NCI-H2196 treated with DMSO at 0.1 percent for 48 hours (cell line): ENCODE measurements around the gene RAD51B.

Experiments
- DNase-seq: peaks from one replicate; lab custom pipeline; 2025; ENCODE audit not compliant: unreplicated experiment; lab: John Stamatoyannopoulos, UW

Gene RAD51B

DNA sequence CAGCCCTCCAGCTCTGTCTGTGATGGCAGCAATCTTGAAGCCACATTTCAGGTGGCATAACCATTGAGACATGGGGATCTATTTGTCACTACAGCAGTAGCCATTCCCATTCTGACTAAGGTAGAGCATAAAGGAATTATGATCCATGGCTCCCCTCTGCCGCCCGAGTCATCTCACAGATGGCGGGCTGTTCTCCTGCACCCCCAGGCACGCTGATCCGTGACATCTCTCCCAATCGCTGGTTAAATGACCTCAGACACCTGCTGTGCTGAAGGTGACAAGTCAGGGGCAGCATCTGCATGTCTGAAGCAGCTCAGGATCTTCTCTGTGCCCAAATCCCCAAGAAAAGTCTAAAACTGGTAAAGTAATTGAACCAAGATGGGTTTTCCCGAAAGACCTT is 849.0 kb downstream of the RAD51B start:
- DNase-seq: no peak

DNA sequence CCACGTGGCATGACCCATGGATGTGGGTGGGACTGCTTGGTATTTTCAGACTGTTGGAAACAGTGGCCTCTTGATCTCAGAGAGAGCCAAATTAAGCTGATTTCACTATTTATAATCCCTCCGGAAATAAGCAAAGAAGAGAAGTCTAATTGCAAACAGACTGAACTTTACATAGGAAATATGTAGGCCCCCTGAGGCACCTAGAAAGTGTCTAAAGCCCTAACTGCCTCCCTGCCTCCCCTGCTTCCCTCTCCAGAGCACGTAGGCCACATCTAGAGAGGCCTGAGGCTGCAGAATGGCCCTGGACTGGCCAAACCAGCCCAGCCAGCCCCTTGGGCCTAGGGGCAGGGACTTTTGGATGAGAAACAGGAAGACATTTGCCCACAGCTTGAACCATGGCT is 849.5 kb downstream of the RAD51B start:
- no peak for DNase-seq

DNA sequence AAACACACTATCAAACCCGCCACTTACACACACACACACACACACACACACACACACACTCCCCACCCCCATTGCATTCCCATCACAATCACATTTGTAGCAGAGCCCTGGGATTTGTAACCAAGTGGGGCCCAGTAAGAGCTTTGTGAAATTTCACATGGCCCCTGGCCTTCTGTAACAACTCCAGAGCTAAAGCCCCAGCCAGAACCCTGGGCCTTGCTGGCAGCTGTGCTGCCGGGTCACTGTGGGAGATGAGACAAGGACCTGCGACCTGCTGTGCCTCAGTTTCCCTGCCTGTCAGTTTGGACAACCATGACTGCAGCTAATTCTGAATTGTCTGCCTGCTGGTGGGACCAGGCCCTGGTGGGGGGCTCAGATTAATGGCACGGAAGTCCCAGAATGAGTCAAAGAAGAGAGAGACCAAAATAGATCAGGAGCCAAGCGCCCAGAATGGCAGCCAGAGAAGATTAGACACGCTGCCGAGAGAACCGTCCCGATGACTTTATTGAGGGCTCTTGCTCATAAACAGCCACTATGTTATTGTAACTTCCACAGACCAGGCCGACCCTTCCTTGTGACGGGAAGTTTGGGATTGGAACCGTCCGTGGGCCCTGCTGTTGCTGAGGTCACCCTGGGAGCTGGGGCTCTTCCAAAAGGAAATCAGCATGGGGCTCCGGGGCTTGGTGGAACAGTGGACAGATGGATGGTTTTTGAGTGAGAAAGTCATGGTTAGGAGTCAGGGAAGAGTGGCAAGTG is 850.2 kb downstream of the RAD51B start:
- no peak for DNase-seq

DNA sequence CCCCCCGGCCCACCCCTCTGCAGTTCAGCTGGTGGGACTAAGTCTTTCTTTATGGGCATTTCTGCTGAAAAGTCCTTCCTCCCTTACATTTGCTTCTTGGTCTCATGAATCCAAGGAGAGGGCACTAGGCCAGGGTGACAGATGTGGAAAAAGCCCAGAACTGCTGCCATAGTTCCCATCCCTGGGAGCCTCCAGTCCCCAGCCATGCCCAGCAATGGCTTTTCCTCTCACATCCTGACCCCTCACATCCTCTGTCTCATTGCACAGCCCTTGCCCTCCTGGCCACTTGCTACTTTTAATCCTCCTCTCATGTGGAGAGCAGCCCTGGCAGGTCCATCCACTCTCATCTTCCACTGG is 850.8 kb downstream of the RAD51B start:
- no peak for DNase-seq

DNA sequence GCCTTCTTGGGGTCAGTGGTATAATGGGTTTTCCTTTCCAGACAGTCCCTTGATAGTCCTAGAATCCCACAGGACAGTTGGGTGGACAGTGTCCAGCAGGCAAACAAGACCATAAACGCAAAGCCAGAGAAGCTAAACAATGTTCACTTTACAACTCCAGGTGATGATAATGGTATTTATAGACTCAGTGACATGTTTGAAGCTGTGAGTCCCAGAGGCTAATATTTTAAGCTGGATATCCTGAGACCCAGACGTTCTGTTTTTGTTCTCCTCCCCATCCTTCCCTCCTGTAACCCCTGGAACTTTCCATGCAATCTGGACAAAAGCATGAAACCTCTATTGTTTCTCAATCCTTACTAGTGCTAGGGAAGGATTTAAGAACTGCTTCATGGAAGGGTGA is 852.3 kb downstream of the RAD51B start:
- no peak for DNase-seq

DNA sequence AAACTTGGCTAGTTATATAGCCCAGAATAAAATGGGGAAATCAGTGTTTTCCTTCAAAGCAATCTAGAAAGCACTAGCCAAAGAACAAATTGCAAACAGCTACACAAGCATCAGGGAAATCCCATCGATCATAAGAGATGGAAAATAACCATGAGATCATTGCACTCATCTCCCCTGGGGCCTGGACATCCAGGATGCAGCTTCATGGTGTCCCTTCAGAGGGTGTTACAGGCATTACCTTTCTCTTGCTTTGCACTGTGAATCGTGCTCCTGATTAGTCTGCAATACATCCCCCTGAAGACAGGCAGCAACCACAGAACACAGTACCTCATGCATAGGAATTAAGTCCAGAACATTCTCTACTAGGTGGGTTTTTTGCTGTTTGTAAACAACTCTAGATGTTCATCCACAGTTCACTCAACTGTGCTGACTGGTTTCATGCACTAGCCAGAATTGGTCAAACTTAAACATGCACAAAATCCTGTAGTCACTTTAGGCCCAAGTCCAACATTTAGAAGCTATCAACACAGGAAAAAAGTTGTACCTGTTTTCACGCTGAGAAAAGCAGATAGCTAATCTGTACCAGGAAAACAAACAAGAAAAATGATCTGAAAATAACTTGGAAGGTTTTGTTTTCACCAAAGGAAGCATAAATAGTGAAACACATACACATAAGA is 853.2 kb downstream of the RAD51B start:
- no peak for DNase-seq

DNA sequence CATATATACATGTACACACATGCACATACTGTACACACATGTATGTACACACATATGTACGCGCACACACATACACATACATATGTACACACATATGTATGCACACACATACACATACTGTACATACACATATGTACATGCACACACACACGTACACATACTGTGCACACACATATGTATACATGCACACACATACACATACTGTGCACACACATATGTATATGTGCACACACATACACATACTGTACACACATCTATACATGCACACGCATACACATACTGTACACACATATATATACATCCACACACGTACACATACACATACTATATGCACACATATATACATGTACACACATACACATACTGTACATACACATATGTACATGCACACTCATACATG is 853.9 kb downstream of the RAD51B start:
- no peak for DNase-seq

DNA sequence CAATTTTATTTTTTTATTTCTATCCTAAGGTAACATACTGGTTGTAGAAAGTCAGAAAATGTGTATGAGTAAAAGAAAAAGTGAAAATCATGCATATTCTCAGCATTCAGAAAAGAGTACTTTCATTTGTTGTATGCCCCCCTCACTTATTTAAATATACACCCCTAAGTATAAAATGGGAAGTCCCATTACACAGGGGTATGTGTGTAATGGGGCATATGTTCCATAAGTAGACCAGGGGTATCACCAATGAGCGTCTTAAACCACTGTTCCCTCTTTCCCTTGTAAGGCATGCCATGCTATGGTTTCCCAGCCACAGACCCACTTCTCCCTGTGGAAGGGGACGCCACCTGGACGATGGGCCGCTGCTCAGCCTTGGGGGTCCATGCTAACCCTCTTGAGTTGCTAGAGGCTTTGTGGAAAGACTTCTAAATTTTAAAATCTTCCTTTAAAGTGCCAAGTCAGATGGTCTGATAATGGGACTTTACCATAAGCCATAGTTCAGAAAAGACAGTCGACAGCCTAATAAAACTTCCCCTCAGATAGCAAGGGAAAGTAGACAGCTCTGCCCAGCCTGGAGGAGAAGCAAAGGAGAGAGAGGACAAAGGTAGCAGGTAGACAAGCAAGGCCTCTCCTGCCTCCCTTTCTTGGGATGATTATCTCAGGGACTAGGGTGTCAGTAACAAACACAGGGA is 855.1 kb downstream of the RAD51B start:
- DNase-seq: no peak

DNA sequence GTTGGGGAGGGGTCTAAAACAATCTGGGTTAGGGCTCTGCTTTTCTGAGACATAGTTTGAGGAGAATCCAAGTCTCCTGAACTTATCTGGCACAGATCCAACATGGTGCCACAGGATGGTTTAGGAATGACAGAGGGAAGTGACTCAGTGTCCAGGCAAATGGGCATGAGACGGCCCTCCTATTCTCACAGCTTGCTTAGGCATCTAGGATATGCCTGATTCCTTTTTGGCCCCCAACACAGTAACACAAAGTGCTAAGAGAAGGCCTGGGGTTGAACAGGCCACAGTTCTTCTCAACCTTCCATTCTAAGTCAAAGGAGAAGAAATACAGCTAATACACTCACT is 855.6 kb downstream of the RAD51B start:
- no peak for DNase-seq

DNA sequence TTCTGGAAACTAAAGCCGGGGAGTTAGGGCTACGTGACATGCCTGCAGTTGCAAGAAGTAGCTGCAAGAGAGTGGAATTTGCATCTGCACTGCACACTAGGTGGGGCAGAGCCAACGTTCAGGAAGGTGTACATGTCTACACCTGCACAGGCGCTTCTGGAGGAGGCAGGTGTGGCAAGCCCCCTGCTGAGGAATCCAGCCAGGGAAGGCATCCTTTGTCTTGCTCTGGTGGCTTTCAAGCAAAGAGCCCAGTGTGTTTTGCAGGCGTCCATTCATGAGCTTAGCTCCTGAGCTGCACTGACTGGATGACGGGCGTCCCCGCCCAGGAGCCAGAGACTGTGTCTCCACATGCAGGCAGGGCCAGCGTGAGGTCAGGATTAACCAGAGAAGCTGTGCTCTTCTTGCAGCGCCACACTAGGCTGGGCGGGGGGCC is 856.9 kb downstream of the RAD51B start:
- no peak for DNase-seq

DNA sequence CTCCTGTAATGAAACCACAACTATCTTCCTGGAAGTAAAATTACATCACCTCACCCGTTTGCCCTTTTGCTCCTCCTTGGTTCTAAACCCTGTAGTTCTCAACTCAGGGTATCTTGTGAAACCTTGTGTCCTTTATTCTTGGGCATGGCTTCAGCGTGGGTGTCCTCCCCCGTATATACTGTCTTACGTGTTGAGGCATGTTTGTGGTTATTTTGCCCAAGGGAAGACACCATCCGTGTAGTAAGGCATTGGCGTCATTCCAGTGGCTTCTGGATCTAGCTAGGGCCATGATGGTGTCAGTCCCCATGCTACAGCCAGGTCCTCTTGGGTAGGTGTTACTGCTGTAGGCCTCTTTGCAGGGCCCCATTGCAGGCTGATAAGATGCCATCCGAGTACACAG is 857.9 kb downstream of the RAD51B start:
- DNase-seq: no peak

DNA sequence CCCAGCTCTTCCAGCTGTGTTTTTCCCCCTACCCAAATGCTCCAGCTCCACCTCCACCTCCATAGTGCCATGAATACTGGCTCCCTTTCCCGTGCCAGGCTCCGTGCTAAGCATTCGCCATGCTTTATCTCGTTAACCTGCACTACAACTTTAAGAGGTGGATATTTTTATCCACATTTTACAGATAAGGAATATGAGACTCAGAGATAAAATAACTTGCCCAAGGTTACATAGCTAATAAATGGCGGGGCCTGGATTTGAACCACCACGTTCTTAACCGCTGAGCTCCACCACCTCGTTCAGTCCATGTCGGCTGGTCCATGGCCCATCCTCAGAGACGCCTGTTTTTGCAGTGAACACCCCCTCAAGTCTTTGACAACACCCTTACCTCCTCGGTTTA is 858.3 kb downstream of the RAD51B start:
- DNase-seq: no peak

DNA sequence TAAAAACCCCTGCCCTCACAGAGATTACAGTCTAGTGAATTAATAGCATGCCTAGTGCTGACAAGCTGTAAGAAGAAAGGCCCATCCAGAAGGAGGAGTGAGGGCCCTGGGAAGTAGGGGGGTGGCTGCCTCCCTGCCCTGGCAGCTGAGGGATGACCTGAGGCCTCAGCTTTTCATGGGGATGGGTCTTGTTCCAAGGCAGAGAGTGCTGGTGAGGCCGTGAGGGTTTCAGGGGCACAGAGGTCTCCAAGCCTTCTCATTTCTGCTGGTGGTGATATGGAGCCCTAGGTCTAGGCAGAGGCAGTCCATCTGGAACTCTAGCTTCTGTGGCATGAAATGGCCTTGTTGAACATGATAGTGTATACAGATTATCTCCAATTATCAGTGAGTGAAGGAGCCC is 858.9 kb downstream of the RAD51B start:
- no peak for DNase-seq

DNA sequence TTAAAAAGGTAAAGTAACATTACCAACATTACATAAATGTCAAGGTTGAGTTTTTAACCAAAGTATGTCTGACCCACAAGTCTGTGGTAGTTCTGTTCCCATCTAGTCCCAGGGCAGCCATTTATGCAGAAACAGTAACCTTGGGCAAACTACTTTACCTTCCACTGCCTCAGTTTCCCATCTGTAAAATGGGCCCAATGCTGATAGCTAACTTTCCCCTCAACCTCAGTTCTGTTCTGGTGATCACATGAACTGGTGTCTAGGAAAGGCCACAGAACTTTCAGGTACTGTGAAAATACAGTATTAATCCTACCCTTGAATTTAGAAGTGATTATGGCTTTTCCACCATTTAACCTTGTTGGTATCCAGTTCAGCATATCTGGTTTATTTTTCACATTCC is 859.7 kb downstream of the RAD51B start:
- DNase-seq: no peak

DNA sequence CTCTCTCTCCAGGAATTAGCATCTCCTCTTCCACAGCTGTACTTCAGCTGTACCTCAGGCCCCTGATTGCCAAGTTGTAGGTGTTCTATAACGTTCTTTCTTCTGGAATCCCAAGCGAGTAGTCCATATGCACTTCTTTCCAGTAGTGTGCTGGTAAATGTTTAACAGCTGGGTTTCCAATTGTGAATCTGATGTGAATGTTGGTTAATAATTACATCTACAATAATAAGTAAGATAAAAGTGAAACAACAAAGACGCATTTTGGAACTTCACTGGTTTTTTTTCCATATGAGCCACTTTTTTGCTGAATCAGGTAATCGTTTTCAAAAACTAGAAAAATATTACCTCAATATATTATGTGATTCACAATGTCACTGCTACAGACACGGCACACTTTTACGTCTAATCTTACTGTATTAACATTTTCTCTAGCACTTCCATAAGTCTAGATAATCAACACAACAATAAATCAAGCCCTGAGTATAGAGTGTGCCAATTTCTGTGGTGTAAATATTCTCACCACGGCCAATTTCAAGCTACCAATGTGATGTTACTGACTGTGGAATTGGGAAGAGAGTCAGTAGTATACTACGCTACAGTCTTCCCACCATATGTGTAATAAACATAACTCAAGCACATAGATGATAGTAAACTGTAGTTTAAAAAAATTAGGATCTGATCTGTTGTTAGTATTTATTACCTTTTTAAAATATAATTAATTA is 860.3 kb downstream of the RAD51B start:
- no peak for DNase-seq

DNA sequence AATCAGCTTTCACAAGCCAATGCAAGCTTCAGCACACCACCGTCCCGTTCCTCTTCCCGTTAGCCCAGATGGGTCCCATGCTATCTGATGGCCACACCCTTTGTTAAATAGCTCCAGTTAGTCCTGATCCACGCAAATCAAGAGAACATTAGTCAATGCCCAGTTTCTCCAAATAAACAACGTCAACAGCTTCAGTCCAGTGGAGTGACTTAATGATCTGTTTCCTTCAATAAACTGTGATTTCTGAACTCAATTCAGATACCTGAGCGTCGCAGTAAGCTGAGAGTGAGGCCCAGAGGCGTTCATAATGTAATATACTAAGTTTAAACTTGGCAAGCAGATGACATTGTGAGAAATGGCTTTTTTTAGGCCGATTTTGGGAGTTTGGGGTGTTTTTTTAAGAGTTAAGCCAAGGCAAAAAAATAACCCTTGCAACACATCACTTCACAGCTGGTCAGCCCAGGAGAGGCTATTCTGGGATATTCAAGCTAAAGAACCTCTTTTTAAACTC is 861.0 kb downstream of the RAD51B start:
- DNase-seq: no peak

DNA sequence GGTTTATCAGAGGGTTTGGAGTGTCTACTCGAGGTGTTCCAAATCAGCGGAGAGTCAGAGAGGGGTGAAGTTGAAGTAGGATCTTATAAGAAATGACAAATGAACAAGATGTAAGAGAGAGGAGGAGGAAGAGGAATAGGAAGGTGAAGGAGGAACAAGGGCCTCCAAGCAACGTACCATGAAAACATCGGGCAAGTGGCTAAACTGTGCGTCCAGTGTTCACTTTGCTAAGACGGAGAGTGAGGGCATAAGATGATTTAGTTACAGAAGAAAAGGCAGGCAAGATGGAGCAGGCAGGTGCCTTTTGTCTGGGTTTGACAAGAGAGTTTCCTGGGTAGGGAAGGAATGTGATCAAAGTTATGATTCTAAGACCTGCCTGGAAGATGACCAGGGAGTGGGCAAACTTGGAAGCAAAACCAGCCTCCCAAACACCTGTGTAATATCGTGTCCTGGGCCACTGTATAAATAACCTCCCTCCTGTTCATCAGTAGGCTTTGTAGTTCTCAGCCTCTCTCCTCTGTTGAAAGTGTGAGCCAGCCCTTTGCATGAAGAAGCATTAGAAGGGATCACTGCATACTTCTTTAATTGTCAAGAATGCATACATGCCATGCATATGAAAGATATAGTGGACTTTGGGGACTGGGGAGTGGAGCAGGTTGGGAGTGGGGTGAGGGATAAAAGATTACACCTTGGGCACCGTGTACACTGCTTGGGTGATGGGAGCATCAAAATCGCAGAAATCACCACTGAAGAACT is 861.9 kb downstream of the RAD51B start:
- no peak for DNase-seq

DNA sequence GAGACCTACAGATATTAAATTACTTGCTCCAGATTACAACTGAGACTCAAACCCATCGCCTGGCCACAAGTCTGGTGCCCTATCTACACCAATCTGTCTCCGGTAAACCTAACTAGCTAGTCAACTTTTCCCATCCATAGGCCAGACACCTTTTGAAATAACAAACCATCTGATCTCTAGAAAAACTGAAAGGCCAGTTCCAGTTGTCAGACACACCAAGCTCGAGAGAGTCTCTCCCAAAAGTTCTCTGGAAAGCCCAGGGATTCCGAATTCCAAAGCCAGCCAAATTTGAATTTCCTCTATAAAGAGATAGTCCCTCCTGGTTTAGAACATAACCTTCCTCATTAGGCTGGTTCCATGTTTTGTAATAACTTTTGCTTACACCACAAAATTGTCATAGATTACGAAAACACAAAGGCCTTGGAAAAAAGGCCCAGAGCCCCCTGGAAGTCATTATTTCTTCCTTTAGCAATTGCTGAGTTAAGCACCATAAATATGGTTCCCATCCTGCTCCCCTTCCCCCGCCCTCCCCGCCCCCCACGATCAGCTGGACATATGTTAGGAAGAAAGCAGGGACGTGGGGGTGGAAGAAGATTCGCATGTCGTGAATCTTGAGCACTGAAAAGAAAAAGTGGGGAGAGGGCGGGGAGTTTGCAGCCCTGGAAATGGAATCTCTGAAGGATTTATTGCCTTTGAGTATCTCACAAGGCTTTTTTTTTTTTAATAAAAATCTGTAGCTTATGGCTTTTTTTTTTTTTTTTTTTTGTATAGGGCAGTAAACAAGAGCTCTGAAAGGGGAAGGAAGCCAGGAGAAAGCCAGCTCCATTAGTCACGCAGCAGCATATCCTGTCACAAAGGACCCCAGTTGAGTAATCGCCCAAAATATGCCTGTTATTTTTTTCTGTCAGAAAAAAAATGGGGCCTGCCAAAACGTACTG is 862.9 kb downstream of the RAD51B start:
- DNase-seq: no peak

DNA sequence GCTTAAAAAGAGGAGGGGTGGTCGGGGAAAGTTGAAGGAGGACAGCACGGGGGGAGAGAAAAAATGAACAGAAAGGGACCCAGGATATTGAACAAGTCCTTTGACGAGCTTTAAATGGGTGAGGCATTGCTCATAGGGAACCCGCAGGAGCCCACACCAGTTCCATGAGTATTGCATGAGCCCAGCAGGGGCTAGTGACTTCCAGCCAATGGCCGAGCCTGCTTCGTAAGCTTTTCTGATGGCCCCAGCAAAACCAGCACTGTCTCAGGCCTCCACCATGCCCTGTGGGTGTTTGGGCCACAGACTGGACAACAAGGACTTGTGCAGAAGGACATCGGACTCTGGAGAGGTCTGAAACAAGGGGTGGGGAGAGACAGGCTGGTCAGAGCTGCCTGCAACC is 863.7 kb downstream of the RAD51B start:
- no peak for DNase-seq
